HG03432 (cell line): ENCODE measurements around the gene PADI3.

Source experiments
- ATAC-seq: cut with Tn5 transposase; IDR thresholded peaks from one replicate; pipeline ENCODE4 v1.9.1; 2021; ENCODE audit warnings: mild to moderate bottlenecking, moderate library complexity; ENCODE audit not compliant: unreplicated experiment

The PADI3 gene

DNA sequence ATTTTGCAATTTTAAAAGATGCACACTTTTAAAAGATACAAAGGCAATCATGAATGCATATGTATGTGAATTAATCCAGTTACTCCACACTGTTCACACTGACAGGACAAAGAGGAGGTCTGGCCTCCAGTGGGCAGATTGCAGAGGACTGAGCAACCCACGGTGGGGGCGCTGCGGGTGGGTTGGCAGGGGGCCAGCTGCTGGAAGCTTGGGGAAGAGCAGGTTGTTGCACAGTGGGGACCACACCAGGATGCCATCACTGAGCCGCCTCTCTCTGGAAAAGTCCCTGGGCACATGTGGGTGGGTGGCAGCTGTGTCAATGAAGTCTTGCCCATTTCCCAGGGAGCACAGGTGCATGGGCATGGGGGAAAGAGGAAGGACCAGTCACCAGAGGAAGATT, 46.4 kb downstream of the PADI3 start:
- no peak for ATAC-seq

DNA sequence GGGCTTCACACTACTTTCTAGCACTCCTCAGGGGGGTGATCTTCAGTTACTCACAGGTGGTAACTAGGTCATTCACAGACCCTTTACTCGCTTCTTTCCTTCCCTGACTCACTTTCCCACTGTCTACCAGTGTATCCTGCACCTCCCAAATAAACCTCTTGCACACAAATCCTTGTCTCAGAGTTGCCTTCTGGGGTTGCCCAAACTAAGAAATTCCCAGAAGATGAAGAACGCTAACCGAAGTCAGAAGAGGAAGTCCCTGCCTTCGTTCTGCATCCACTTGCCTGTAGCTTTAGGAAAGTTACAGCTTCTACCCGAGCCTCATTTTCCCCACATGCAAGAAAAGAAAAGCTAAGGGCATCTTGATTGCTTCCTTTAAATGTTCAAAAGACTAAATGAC, 47.2 kb downstream of the PADI3 start:
- ATAC-seq, result no peak

DNA sequence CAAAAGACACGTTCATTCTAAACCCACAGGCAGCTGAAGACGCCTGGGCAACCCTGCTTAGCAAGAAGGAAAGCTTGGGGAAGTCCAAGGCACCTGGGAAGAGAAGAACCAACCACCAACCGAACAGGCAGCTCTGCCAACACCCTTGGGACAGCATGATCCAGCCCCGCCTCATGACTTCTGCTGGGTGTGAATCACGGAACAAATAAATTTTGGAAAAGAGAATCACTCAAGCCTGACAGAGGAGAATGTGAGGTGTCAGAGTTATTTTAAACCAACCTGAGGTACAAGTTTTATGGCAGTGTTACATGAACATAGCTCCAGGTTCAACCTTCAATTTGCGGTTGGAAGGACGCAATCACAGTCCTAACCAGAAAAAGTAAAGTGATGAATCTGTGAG, 49.1 kb downstream of the PADI3 start:
- ATAC-seq, result no peak

DNA sequence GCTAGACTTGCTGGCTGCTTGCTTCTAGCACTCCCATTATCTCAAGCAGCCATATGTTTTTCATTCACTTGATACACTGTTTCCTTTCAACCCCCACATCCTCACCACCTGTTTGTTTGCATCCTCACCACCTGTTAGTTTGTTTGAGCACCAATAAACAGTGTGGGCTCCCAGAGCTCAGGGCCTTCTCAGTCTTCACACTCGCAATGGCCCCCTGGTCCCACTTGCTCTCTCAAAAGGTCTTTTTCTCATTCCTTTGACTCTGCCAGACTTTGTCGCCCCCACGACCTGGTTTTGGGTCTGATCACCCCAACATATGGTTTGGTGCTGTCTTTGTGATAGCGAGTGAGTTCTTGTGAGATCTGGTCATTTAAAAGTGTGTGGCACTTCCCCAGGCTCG, 52.9 kb downstream of the PADI3 start:
- no peak for ATAC-seq

DNA sequence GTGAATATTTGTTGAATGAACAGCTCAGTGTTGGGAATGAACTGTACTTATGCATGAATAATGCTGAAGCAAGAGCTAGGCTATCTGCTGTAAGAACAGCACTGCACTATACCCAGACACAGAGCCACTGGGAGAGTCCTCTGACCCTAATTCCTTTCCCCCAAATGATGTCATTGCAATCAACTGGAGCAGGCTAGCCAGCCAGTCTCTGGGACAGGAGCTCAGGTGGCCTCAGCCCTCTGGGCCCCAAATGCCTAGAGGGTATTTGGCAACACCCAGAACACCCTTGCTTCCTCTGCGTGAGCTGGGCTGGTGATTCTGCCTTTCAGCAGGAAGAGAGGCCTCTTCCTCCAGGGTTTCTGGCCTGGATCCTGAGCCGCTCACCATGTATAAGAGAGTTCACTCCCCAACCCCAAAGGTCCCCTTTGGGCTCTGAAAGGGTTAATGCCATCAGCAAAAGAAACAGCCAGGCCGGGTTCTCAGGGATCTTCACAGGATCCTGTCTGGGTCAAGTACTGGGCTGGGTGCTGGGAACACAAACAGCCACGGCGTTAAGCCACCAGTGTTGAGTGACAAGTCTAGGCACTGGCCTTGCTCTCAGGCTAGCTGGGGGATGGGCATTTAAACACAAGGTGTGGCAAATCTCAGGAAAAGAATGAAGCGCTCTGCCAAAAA, 55.4 kb downstream of the PADI3 start:
- ATAC-seq, result no peak

DNA sequence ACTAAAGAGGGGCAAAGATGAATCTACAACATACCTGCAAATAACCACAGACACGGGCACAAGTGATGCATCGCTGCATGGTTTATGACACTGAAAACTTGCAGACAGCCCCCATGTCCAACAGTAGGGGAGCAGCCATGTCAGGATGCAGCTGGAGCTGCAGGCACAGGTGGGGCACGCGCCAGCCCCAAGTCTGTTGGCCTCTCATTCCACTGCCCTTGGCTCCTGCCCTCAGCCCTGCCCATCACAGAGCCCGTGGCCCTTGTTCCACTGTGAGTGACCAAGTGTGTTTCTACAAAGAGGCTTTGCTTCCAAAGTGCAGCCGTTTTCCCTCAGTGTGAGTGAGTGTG, 55.9 kb downstream of the PADI3 start:
- ATAC-seq, result no peak

DNA sequence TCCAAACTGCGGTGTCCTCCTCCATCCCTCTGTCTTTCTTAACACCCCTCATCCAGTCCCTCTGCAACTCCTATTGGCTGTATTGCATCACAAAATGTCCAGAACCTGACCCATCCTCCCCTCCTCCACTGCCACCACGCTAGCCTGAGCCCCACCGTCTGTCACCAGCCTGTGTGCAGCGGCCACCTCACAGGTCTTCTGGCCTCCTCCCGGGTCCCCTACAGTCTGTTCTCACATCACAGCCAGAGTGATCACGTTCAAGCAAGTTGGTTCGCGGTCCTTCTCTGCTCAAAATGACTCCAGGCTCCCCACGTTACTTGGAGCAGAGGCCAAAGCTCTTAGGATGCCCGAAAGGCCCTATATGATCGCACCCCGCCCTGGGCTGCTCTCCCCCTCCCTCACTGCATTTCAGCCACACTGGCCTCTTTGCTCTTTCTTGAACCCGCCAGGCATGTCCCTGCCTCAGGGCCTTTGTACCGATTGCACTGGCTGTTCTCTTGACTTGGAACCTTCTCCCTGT, 56.7 kb downstream of the PADI3 start:
- ATAC-seq, result no peak

DNA sequence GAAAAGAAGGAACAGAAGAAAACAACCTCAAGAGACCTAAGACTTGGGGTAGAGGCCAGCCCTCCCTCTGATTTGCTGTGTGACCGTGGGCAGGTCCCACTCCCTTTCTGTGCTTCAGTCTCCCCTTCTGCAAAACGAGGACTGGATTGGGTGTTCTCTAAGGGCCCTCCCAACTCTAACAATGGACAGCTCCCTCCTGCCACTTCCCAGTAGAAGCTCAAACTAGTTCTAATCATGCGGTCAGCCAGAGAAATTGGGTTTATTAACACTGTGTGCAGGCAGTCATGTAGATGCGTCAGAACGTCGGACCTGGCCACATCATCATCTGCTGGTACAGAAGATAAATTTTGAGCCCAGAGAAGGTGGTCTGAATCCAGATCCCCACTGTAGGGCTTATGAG, 57.5 kb downstream of the PADI3 start:
- no peak for ATAC-seq

DNA sequence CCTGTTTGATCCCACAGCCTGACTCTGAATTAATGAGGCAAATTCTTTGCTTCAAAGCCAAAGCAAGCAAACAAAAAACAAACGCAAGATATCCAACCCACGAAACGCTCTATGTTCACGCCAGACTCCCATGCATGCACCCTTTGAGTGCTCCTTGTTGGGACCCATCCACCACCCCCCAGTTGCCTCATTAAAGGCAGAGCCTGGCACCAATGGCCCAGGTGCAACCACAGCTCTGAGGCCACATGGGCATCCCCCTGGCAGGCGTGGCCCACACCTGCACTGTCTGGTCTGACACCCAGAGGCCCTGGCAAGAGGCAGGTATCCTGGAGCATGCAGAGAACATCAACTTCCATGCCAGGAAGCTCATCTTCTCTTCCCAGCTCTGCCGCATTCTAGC, 58.0 kb downstream of the PADI3 start:
- ATAC-seq, result no peak

DNA sequence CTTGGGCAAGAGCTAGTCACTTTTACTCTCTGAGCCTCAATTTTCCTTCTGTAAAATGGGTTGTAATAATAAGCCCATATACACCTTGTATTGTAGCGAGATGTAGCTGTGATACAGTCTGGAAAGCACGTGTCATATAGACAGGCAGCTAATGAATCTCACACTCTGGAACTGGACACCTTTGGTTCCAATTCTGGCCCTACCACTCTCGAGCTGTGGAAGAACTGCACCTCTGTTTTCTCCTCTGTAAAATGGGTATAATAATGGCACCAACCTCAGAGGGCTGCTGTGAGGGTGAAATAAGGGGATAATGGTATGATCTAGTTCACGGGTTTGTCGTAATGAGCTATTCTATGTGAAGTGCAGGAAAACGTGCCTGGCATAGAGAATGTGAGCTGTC, 58.4 kb downstream of the PADI3 start:
- no peak for ATAC-seq

DNA sequence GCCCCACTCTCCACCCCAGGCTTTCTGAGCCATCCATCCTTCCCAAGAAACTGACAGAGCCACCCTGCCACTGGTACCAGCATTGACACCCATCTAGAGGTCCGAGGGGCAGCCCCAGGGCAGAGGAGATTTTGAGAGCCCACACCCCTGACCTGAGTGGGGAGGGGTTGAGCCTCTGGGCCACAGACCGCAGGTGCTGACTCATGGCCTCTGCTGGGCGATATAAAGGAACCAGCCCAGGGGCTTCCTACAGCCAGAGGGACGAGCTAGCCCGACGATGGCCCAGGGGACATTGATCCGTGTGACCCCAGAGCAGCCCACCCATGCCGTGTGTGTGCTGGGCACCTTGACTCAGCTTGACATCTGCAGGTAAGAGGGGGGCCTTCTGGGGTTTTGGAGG, 59.0 kb downstream of the PADI3 start, which contains the start of gene PADI4:
Gene PADI4 (plus strand): TSS at position 252 of the 400 bp plus-strand sequence. CDS start 26 bp downstream, at position 278.
- ATAC-seq, result no peak

DNA sequence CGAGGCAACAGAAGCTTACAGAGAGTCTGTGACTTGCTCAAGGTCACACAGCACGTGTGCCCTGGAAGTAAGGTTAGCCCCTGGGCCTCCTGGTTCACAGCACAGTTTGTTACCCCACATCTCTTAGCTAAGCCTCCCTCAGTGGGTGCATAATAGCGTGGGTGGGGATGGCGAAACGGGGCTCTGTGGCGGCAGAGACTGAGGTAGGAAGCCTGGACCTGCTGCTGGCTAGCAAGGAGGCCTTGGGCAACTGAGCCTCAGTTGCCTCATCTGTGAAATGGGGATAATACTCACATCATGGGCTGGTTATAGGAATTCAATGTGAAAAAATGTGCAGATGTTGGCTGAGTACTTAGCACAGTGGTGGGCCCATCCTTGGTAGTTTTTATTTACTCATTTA, 59.7 kb downstream of the PADI3 start:
- no peak for ATAC-seq

DNA sequence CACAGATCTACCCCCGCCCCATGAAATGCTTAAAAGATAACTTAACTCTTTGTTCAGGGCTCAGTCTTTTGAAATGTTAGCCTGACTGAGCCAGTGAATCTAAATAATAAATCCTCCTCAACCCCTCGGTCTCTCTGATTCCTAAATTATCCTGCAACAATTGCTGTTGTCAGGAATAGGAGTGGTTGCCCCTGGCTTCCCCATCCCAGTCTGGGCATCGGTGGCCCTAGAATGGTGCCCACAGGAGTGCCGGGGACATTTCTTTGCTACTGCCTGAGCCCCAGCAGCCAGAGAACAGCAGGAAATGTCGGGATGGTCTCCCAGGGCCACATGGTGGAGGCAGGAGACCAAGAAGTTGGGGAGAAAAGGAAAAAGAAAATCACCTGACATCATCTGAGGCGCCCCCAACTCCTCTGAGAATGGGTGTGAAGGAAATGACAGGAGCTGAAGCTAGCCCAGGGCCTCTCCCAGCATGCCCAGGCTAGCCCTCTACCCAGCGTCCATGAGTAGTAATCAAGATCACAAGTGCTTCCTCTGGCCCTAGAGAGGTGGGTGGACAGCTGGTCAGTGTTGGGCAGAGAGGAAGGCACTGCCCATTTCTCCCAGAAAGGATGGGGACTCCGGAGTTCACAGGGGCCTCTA, 60.6 kb downstream of the PADI3 start:
- no peak for ATAC-seq

DNA sequence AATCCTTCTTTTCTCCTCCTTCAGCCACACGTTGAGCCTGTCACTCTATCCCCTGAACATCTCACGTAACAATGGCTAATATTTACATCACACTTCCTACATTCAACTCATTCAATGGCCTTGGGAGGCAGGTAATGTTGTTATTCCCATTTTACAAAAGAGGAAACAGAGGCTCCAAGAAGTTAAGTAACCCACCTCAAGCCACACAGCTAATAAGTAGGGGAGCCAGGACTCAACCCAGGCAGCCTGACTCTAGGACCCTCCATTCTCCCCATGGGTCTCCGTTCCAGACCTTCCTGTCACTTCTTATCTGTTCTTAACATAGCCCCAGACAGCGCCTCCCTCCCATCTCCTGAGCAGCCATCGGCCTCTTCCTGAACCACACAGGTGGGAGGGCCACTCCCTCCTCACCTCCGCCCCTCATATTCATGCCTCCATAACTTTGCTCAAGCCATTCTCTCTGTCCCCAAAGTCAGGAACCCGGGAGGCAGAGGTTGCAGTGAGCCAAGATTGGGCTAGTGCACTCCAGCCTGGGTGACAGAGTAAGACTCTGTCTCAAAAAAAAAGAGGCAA, 61.3 kb downstream of the PADI3 start:
- ATAC-seq, result no peak

DNA sequence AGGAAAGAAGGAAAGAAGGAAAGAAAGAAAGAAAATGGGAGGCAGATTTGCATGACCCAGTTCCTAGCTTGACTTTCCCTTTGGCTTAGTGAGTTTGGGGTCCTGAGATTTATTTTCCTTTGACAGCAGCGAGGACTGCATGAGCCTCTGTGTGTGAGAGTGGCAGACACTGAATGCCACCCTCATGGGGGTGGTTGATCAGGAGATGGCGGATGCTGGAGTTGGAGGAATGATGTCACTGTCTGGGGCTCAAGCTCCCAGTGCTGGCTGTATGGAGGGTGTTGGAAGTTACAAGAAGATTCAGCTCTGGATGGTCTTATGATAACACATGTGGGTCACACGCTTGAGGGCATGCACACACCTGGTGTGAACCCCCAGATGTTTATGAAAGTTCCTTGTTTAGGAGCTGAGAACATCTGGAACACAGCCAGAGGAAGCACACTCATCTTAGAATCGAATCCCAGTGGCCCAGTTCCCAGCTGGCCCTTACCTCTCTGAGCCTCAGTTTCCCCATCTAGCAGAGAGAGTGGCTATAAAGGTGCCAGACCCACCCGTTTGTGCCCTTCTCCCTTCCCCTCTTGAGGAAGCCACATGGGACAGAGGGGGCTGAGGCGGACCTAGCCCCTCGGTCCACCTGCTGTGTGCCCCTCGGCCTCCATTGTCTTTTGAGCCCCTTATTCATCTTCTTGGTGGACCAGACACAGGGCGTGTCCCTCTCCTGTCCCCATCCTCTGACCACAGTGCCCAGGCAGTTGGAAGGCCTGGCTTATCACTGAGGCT, 64.8 kb downstream of the PADI3 start:
- no peak for ATAC-seq

DNA sequence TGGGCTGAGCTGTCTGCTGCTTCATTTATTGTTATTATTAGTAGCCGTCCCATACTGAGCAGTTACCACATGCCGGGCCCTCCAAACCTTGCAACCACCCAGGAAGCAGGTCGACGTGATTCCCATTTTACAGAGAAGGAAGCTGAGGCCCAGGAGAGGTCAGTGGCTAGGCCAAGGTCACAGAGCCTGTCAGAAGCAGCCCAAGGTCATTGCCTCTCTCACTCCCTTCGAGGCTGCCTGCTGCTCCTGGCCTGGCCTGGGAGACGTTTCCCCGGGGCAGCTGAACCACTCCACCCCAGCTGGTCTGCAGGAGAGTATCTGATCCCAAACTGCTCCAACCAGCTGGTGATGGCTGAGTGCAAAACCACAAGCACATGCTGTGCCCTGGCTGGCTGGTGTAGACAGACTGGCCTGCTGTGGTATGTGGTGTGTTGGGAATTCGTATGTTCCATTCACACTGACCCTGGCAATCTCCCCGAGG, 65.6 kb downstream of the PADI3 start:
- ATAC-seq, result no peak

DNA sequence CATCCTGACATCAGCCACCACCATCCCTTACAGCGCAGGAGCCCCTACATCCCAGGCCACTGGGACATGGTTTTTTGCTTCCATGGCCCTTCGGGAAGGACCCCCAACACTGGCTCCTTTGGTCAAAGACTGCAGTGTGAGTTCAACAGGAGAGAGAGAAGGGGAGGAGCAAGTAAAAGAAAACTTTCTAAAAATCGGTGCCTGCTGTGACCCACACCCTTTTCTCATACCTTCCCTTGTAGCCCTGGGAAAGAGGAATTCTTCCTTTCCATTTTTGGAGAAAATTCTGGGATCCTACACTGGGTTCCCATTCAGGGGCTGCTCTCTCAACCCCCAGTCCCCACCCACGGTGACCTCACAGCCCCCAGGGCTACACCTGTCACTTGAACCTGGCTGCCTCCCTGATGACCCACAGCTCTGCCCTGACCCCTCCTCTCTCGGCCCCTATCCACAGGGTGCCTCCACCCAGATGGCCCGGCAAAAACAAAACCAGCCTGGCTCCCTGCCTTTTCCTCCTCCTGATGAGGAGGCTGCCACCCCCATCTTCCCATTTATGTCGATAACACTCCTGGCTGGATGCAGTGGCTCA, 66.7 kb downstream of the PADI3 start:
- no peak for ATAC-seq

DNA sequence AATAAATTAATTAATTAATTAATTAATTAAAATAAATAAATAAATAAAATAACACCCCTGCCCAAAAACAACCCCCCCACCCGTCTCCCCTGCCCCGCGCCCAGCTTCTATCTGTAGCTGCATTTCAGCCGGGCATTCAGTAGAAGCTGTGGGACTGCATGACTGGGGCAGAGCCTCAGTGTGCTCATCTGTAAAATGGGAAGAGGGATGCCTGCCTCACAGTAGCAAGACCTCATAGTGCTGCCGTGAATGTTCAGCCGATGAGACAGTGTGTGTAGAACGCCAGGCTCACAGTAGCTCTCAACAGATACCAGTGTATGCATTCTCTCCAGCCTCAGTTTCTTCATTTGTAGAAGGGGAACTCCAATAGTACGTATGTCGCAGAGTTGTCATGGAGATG, 67.8 kb downstream of the PADI3 start:
- no peak for ATAC-seq

DNA sequence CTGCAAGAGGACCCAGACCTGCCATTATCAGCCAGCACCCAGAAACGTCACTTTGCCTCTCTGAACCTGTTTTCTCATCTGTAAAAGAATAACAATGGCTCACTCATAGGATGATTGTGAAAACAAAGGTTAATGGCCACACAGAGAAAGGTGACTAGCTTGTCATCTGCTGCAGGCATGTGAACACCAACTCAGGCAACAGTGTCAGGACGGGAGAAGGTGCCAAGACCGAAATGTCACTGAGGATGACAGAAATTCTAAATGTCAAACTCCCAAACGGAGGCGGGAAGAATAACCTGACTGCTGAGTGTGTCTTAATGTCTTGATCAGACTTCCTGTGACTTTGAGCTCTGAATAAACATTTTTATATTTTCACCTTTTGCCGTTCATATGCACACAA, 69.4 kb downstream of the PADI3 start:
- ATAC-seq, result no peak

DNA sequence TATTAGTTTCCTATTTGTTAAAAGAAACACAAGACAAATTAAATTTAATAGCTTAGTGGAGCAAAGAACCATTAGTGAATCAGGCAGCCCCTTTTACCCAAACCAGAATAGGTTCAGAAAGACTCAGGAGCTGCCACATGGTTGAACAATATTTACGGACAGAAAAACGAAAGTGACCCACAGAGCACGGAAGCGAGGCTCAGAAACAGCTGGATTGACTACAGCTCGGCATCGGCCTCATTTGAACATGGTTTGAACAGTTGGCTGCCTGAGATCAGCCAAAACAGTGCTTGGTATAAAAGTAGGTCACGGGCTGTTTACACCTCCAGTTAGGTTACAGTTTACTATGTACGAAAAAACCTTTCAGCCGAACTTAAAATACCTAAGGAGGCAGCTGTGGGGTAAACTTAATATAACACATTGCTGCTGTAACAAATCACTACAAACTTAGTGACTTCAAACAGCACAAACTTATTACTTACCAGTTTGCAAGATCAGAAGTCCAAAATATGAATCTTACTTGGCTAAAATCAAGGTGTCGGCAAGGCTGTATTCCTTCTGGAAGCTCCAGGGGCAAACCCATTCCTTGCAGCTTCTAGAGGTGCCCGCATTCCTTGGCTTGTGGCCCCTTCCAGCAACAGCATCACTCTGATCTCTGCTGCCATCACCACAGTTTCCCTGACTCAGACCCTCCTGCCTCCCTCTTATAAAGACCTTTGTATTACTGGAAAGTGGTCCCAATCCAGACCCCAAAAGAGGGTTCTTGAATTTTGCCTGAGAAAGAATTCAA, 70.9 kb downstream of the PADI3 start:
- ATAC-seq, result no peak
